SIG-M5 treated with dmso at 0.1 percent for 504 hours (cell line): ENCODE measurements around the gene SLC26A2.
"Not testable (repeated sequence)": the region's sequence is repeated elsewhere in the genome, so short reads cannot be mapped to it uniquely, and the experiment has no call there.

Source experiments
- DNase-seq: peaks from one replicate; lab custom pipeline; 2025; ENCODE audit not compliant: unreplicated experiment; lab: John Stamatoyannopoulos, UW

SLC26A2 gene

DNA sequence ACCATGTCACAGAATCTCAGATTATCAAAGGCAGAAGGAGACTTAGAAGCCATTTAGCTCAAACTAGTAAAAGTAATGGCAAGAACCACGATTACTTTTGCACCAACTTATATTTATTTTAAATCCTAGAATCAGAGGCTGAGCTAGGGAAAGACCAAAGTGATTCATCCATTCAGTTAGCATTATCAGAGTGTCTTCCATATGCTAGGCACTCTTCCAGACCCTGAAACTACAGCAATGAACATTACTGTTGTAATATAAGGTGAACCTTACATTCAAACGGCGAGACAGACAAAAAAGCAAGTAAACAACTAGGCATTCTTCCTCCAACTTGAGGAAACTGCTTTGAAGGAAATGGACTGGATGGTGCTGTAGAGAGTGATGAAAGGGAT, 23.9 kb upstream of the SLC26A2 start:
- no peak for DNase-seq

DNA sequence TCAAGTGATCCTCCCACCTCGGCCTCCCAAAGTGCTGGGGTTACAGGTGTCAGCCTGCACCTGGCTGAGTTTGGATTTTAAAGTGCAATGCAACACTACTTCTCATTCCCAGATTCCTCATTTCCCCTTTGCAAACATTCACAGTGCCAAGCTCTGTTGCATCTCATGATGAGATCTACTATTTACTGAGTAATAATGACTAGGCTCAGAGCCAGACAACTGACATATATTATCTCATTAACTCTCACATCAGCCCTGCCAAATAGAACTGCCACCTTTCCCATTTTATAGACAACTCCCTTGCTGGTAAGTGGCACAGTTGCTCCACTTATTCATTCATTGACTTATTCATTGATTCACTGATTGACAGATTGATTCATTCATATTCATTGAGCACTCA, 22.9 kb upstream of the SLC26A2 start:
- DNase-seq: no peak

DNA sequence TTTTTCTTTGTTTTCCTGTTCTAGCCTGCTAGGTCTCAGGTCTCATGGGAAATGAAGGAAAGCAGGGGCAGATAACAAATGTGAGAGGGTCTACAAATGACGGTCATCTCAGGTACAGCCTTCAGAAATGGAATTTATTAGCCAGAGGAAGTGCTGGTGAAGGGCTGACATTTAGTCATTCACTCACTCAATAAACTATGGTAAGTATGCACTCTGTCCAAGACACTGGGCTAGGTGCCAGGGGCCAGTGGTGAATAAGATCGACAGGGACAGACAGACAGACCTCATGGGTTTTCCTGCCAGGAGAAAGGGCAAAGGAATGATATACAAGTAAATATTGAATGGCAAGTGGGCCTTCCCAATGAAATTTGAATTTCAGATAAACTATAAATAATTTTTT, 22.3 kb upstream of the SLC26A2 start:
- no peak for DNase-seq

DNA sequence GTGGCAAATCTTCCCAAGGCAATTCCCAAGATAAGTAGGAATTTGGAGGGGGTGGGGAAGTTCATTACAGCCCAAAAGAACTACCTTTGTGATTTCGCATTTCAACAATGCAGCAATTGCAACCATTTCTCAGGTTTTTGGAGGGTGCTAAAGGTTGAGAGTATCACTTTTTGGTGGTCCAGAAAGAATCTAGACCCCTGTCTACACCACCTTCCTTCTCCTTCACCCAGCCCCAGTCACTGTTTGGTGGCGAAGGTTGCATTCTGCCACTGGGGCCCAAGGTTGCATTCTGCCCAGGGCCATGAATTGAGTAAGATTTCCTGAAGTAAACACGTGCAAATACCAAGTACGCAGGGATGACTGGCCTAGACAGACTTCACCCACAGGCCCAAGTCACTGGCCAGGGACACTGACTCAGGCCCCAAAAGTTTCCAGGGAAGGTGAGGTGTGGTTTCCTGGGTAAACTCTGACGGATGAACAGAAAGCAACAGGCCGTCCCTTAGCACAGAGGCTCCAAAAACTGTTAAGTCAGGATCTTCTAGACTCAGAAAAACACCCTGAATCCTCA, 21.7 kb upstream of the SLC26A2 start:
- peak; percentile 80 for DNase-seq

DNA sequence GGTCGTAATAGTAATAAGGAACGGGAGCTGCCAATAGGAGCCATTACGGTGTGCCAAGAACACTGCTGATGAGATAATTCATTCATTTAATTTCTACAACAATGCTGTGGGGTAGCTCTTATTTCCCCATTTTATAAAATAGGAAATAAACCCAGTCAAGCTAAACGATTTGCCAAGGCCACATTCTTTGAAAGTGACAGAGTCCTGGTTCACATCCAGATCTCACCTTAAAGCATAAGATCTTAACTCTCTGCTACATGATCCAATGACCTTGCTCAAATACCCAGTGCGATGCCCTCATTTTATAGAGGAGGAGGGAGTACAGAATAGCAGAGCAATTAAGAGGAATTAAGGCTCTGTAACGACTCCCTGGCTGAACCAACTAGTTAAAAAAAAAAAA, 21.0 kb upstream of the SLC26A2 start:
- DNase-seq: peak; percentile 33

DNA sequence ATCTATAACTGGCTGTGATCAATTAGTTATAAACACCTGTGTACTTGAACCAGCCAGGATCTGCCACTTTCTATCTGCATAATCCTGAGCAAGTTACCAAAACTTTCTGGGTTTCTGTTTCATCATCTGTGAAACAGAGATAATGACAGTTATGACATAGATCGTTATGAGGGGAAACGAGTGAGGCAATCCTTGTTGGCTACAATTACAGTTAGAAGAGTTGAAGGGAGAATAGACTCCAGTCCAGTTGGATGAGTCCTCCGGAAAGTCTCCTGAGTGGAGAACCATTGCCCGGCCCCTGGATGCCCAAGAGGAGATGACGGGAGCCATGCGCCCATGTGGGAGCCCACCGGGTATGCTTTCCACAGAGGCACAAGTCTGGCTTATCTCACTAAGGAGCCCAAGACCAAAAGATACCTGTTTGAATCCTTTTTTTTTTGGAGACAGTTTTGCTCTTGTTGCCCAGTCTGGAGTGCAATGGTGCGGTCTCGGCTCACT, 20.4 kb upstream of the SLC26A2 start:
- peak; percentile 98 for DNase-seq

DNA sequence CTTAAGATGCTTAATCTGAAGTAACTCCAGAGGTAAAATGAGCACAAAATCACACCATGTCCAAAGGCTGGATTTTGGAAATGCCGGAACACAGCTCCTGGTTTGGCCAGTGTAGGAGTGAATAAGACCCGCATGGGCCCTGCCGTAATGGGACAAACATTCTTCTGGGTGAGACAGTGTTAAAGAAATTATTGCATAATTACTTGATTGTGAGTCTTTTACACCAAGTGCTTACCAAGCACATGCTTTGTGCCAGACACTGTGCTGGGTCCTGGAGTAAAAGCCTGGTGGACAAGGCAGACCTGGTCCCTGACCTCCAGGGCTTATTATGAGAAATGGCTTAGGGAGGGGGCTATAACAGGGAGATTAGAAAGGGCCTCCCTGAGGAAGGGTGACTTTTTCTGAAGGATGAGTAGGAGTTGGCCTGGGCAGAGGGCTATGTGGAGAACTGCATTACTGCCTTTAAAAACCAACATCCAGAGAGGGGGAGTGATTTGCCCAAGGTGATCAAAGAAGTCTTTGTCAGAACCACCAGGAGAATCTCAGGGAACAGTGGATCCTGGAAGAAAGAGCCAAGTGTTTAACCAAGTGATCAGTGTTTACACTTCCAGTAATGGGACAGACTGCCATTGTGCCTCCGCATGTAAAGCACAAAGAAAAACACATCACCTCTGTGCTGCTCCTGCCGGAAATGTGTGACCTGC, 19.5 kb upstream of the SLC26A2 start:
- no peak for DNase-seq

DNA sequence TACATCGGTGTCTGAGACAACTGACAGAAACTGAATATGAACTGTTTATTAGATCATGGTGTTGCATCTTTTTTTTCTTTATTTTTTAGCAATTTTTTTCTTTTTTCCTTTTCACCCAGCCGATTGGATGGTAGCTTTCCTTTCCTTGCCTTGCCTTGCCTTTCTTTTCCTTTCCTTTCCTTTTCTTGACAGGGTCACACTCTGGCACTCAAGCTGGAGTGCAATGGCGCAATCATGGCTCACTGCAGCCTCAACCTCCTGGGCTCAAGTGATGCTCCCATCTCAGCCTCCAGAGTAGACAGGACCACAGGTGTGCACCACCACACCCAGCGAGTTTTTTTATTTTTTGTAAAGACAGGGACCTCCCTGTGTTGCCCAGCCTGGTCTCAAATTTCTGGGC, 18.8 kb upstream of the SLC26A2 start:
- DNase-seq: no peak

DNA sequence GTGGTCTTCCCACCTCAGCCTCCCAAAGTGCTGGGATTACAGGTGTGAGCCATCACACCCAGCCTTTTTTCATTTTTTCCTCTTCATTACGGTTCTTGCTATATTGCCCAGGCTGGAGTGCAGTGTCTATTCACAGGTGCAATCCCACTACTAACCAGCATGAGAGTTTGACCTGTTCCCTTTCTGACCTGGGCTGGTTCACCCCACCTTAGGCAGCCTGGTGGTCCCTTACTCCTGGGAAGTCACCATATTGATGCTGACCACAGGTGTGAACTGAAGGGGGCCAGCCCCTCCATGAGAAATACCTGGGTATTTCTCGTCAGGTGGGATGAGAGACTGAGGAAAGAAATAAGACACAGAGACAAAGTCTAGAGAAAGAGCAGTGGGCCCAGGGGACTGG, 18.4 kb upstream of the SLC26A2 start:
- no peak for DNase-seq

DNA sequence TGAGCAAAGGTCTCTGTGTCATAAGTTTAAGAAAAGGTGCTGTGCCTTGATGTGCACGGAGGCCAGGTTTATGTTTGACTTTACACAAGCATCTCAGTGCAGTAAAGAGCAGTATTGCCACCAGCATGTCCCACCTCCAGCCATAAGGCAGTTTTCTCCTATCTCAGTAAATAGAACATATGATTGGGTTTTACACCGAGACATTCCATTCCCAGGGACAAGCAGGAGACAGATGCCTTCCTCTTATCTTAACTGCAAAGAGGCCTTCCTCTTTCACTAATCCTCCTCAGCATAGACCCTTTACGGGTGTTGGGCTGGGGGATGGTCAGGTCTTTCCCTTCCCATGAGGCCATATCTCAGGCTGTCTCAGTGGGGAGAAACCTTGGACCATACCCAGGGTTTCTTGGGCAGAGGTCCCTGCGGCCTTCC, 17.8 kb upstream of the SLC26A2 start:
- not testable (repeated sequence) for DNase-seq

DNA sequence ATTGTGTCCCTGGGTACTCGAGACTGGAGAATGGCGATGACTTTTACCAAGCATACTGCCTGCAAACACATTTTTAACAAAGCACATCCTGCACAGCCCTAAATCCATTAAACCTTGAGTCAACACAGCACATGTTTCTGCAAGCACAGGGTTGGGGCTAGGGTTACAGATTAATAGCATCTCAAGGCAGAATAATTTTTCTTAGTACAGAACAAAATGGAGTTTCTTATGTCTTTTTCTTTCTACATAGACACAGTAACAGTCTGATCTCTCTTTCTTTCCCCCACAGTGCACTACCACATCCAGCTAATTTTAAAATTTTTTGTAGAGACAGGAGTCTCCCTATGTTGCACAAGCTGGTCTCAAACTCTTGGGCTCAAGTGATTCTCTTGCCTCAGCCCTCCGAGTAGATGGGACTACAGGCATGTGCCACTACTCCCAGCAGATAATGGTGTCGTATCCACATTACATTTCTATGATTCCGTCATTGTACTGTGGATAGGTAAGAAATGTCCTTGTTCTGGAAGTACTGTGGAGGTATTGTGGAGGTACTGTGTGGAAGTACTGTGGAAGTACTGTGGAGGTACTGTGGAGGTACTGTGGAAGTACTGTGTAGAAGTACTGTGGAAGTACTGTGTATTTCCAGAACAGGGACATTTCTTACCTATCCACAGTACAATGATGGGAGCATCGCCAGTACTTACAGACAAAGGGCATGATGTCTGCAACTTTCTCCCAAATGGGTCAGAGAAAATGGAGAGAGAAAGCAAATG, 17.2 kb upstream of the SLC26A2 start:
- DNase-seq: not testable (repeated sequence)

DNA sequence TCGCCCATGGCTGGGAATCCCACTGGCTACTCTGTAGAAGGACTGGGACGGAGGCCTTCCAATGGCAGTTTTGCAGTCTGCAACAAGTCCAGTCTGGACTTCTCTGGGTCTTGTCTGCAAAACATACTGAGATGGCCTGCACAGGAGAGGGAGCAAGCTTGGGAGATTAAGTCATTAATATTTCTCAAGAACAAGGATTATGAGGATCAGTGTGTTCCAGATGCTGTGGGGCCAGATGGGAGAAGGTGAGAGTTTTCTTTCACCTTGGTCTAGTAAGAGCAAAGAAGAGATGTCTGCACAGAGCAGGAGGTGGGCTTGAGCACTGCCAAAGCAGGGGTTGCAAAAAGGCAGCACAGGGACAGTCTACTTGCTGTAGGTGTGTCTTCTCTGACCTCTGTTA, 15.9 kb upstream of the SLC26A2 start, which contains the start of gene PDE6A:
Gene PDE6A (minus strand): TSS at position 128 of the 400 bp plus-strand sequence. CDS start 120 bp downstream, at position 8.
- DNase-seq: no peak

DNA sequence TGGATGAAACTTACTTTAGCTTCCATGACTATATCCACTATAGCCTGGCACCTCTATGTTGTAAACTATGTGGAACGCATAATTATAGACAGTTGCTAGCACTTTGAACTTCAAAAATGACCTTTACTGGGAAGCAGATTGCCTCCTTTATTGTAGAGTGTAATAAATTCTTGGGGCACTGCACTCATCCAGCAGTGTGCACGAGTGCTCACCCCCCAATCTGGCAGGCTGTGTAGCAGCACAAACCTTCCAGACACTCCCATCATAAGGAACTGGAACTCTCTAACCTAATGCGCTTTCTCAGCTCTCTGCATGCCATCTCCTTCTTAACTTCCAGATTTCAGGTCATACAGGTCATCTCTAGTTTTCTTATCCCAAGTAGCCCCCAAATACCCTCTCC, 14.4 kb upstream of the SLC26A2 start:
- DNase-seq: no peak

DNA sequence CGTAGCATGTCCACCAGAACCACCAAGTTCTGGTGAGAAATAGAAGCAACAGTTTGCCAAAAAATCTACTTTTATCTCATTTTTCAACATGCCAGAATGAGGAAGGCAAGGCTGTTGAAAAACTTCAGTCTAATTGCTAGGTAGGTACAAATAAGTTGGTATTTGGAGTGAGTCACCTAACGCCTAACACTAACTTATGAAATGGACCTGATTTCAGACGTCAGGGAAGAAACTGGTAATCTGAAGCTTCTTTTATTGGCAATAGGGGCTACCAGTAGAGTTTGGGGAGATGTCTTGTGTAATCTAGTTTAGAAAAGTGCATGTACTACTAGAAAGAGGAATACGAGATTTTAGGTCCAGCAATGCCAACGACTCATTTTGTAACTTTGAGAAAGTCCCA, 11.6 kb upstream of the SLC26A2 start:
- peak; percentile 24 for DNase-seq

DNA sequence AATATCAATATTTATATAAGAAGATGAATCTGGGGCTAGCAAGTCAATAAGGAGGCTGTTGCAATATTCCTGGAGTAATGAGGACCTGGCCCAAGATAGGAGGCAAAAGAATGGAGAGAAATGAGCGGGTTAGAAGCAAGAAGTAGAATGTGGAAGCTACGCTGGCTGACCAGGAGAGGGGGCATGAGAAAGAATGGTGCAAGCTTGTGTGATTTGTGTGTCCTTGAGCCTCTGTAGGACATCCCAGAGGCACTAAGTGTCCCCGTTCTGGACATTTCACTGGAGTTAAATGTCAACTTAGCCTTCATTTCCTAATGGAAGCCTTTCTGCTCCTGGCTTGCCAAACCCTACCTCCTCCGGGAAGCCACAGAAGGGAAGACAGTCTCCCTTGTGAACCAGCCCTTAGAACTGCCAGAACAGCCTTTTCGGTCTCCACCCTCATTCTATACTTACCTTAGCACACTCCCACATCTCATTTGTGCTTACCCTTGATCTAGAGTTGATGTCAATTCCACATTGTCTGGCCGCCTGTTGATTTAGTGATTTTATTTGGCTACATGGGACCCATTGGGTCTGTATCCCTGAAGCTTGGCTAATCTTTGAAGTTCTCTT, 9.3 kb upstream of the SLC26A2 start:
- DNase-seq: no peak

DNA sequence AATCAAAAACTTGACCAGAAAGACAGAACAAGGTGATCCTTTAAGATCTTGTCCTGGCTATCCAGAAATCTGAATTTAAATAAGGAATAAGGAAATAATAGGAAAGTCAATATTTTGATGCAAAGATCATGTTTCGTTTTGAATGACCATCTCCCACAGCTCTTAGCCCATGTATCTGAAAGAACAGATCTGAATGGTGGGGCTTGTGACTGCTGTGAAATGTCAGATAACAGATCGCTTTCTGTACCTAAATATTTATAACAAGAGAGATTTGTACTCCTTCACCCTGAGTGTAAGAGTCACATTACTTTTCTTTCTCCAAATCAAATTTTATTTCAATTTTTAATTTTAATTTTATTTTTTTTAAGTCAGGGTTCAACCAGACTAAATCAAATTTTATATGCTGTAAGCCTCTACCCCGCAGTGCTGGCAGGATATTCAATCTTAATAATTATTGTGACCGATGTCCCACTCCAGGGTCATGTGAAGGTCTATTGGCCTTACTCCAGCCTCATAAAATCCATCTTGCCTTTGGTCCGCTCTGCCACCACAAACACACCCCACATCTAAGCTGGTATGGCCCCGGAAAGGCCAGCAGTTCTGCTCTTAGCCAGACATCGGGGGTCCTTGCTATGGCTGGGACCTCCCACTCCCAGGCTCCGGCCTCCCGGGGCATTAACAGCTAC, 7.0 kb upstream of the SLC26A2 start:
- DNase-seq: no peak

DNA sequence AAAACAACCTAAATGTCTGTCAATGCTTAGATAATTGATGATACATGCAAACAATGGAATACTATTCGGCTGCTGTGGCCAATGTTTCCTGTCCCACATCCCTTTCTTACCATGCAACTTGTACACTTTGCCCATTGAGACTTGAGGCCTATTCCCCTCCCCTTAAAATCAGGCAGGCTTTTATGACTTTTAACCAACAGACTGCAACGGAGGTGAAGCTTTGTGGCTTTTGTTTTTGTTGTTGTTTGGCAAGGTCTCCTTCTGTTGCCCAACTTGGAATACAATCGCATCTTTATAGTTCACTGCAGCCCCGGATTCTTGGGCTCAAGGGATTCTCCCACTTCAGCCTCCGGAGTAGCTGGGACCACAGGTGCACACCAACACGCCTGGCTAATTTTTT, 5.8 kb upstream of the SLC26A2 start:
- no peak for DNase-seq

DNA sequence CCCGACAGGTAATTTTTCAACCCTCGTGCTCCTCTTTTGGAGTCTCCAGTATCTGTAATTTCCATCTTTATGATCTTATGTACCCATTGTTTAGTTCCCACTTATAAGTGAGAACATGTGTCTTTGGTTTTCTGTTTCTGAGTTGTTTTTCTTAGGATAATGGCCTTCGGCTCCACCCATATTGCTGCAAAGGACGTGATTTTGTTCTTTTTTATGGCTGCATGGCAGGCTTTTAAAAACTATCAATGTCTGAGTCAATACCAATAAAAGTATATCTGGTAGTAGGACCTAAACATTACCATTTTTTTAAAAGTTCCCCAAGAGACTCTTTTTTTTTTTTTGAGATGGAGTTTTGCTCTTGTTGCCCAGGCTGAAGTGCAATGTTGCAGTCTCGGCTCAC, 3.9 kb upstream of the SLC26A2 start:
- no peak for DNase-seq

DNA sequence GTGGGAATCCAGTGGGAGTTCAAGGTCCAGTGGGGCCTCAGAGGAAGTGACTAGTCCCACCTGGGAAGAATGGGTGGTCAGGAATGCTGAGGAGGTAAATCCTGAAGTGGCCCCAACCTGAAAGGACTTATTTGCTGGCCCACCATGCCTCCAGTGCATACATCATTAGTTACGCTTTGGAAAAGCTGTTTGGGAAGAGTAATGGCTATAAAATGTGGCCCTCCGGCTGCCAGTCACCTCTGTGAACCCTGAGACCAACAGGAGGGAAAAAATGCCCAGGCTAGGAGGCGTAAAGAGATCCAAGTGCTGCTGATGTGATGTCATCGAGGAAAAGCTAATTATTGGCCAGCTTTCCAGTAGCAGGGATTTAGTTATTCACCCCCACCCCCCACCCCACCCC, 2.7 kb upstream of the SLC26A2 start:
- DNase-seq: no peak

DNA sequence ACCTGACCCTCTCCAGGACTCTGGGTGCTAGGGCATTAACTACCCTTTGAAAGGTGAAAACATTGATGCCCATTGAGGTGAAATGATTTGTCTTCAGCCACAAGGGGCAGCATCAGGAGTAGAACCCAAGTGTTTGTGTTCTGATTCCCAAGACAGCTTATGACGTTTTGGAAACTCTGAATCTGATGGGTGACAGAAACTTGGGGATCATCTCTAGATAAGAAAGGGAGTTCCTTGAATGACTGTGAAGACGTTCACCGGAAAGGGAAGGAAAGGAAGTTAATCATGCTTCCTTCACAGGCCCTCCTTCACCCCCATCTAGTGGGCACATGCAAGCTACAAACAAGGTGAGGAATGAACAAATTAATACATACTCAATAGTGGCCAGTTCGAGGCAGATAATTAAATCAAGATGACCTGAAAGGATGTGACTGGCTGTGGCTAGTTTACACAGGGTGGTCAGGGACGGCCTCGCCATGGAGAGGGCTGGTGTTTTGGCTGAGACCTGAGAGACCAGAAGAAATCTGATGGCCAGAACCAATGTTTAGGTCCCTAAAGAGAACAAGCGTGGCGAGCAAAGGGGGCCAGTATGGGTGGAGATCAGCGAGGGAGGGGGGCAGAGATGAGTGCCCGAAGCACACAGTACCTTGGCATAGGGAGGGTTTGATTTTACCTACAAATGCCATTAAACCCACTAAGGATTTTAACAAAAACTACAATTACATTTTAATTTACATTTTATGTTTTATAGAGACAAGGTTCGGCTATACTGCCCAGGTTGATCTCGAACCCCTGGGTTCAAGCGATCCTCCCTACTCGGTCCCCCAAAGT, 937 bp upstream of the SLC26A2 start:
- DNase-seq: peak; percentile 79
